Liver (tissue), 3 donors: ENCODE data around the gene P2RY13.

Experiments used
- GABPA ChIP-seq, 2 donors: IDR thresholded peaks in 1 of 2; conservative IDR thresholded peaks in 1 of 2; 2 replicates each; pipeline ENCODE4 v1.6.1; 2016; ENCODE audit warnings: antibody characterized with exemption in 2 of 2, mild to moderate bottlenecking in 1 of 2, moderate library complexity in 1 of 2
- HNF4G ChIP-seq: IDR thresholded peaks from 2 replicates; pipeline ENCODE4 v1.6.1; 2016; ENCODE audit warnings: antibody characterized with exemption
- JUND ChIP-seq, 2 donors: IDR thresholded peaks; 2 replicates each; pipeline ENCODE4 v1.6.1; 2016; ENCODE audit warnings: antibody characterized with exemption in 2 of 2
- RAD21 ChIP-seq, 2 donors: IDR thresholded peaks; 2 replicates each; pipeline ENCODE4 v1.6.1; 2016; ENCODE audit warnings: antibody characterized with exemption in 2 of 2, mild to moderate bottlenecking in 2 of 2
- REST ChIP-seq: IDR thresholded peaks from 2 replicates; pipeline ENCODE4 v1.6.1; 2016; ENCODE audit warnings: antibody characterized with exemption, mild to moderate bottlenecking
- RXRA ChIP-seq, 2 donors: IDR thresholded peaks; 2 replicates each; pipeline ENCODE4 v1.6.1; 2017 to 2018; ENCODE audit warnings: antibody characterized with exemption in 2 of 2, mild to moderate bottlenecking in 1 of 2
- SP1 ChIP-seq: IDR thresholded peaks from 2 replicates; pipeline ENCODE4 v1.6.1; 2018; ENCODE audit warnings: antibody characterized with exemption, mild to moderate bottlenecking
- TAF1 ChIP-seq: conservative IDR thresholded peaks from 2 replicates; pipeline ENCODE4 v1.6.1; 2016; ENCODE audit warnings: antibody characterized with exemption, mild to moderate bottlenecking
- YY1 ChIP-seq: IDR thresholded peaks from 2 replicates; pipeline ENCODE4 v1.6.1; 2016; ENCODE audit warnings: antibody characterized with exemption, mild to moderate bottlenecking
- TF ChIP-seq, protein P1 (sequence below): fragments of 150-350 bp; IDR thresholded peaks from 2 replicates; pipeline ENCODE4 v1.5.1; 2017; ENCODE audit warnings: improper control_type of control experiment, low read depth, low read length; ENCODE audit not compliant: missing input control
- TF ChIP-seq, protein P2 (sequence below): IDR thresholded peaks from 2 replicates; pipeline ENCODE4 v1.6.1; 2016; ENCODE audit warnings: antibody characterized with exemption
- TF ChIP-seq, protein P3 (sequence below): IDR thresholded peaks from 2 replicates; pipeline ENCODE4 v1.6.1; 2016; ENCODE audit warnings: antibody characterized with exemption
- TF ChIP-seq, protein P4 (sequence below): IDR thresholded peaks from 2 replicates; pipeline ENCODE4 v1.6.1; 2016; ENCODE audit warnings: antibody characterized with exemption
- donor health status: healthy.
- donor health status: healthy.

DNA sequence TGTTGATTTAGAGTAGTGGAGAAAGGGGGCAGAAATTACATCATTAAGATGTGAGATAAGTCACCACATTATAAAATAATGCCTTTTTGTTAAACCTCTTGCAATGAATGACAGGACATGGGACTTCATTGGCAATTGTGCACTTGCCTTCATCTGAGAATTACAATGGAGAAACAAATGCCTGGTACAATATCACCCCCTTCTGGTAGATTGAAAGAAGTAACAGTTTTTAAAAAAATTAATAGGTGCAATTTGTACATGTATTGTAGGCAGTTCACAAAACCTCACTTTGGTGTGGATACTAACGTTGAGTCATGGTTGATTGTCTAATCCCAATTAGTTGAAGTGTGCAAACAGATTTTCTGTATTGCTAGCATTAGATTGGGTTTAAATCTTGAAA lies 46.4 kb downstream of the P2RY13 start:
- TF ChIP-seq, protein P1, sequence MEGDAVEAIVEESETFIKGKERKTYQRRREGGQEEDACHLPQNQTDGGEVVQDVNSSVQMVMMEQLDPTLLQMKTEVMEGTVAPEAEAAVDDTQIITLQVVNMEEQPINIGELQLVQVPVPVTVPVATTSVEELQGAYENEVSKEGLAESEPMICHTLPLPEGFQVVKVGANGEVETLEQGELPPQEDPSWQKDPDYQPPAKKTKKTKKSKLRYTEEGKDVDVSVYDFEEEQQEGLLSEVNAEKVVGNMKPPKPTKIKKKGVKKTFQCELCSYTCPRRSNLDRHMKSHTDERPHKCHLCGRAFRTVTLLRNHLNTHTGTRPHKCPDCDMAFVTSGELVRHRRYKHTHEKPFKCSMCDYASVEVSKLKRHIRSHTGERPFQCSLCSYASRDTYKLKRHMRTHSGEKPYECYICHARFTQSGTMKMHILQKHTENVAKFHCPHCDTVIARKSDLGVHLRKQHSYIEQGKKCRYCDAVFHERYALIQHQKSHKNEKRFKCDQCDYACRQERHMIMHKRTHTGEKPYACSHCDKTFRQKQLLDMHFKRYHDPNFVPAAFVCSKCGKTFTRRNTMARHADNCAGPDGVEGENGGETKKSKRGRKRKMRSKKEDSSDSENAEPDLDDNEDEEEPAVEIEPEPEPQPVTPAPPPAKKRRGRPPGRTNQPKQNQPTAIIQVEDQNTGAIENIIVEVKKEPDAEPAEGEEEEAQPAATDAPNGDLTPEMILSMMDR: peak; percentile 69
- TF ChIP-seq REST (no peak), SP1 (no peak), YY1 (no peak), TAF1 (no peak), RAD21 (IDR thresholded peaks at IDR 0.05) (peak; percentile 97 to 98), JUND (IDR thresholded peaks at IDR 0.05) (no peak), HNF4G (no peak), GABPA (IDR thresholded peaks at IDR 0.05 in 1 of 2, conservative IDR thresholded peaks at IDR 0.05 in 1 of 2) (no peak), RXRA (IDR thresholded peaks at IDR 0.05) (no peak)
- TF ChIP-seq, protein P2, sequence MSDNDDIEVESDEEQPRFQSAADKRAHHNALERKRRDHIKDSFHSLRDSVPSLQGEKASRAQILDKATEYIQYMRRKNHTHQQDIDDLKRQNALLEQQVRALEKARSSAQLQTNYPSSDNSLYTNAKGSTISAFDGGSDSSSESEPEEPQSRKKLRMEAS: no peak
- TF ChIP-seq, protein P3, sequence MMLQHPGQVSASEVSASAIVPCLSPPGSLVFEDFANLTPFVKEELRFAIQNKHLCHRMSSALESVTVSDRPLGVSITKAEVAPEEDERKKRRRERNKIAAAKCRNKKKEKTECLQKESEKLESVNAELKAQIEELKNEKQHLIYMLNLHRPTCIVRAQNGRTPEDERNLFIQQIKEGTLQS: no peak
- TF ChIP-seq, protein P4, sequence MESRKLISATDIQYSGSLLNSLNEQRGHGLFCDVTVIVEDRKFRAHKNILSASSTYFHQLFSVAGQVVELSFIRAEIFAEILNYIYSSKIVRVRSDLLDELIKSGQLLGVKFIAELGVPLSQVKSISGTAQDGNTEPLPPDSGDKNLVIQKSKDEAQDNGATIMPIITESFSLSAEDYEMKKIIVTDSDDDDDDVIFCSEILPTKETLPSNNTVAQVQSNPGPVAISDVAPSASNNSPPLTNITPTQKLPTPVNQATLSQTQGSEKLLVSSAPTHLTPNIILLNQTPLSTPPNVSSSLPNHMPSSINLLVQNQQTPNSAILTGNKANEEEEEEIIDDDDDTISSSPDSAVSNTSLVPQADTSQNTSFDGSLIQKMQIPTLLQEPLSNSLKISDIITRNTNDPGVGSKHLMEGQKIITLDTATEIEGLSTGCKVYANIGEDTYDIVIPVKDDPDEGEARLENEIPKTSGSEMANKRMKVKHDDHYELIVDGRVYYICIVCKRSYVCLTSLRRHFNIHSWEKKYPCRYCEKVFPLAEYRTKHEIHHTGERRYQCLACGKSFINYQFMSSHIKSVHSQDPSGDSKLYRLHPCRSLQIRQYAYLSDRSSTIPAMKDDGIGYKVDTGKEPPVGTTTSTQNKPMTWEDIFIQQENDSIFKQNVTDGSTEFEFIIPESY: no peak
